Measurements from ENCODE around the gene KLHL5. TPM values are rescaled to one million over a fixed set of nuclear protein-coding genes. Genes with fewer than 3 reads are reported as not detected.
A peak's percentile ranks its signal among the peaks of the same experiment; 100 is the strongest.

KLHL5 gene
- total and polyA plus RNA-seq, 4 experiments from 2014 or later = 18.6 to 38.4 (median 30.4) TPM

GRCh38 chr4:39083164-39083563 is 21.1 kb downstream of the KLHL5 start:
- POLR2A ChIA-PET (ENCODE audit: partially characterized antibody) = no interaction called here
- Histone ChIP-seq H3K4me3 (ENCODE audit: low read length in 2 of 2) (no peak overlapping the region), H3K27me3 (ENCODE audit: insufficient read depth, low read length) (no peaks in the 10 kb centered on the region), H3K4me1 (ENCODE audit: insufficient read depth, low read length) (no peaks in the 10 kb centered on the region), H3K27ac (ENCODE audit: low read depth, low read length) (no peak overlapping the region), H3K9me3 (ENCODE audit: control insufficient read depth in 1 of 2, low read length in 2 of 2) (no peaks in the 10 kb centered on the region), H3K36me3 (ENCODE audit: insufficient read depth, low read length) (peaks cover 6% of the 10 kb centered on the region)
- Mint-ChIP-seq H3K9me3 (no peaks in the 10 kb centered on the region), H3K27me3 (no peaks in the 10 kb centered on the region), H3K4me3 (no peak overlapping the region), H3K4me1 (peaks cover 0 to 4% (median 0%) of the 10 kb centered on the region in 4 donors), H3K36me3 (peaks cover 46 to 62% of the 10 kb centered on the region in 2 donors), H3K27ac (no peak overlapping the region)
- CTCF ChIA-PET (ENCODE audit: partially characterized antibody) = no interaction called here
- DNase-seq = no peak
- intact Hi-C loops (cut with micrococcal nuclease) = no loop called here

- ChIA-PET CTCF (ENCODE audit: partially characterized antibody) (interaction anchor here (1.2 to 1.8 kb wide), 2 partner anchors 33 to 49 kb away, joined by 3 to 4 read pairs; no protein-coding TSS in a partner anchor), POLR2A (ENCODE audit: partially characterized antibody) (no interaction called here)
- Histone ChIP-seq H3K4me1 (ENCODE audit: insufficient read depth, low read length) (no peaks in the 10 kb centered on the region), H3K9me3 (ENCODE audit: control insufficient read depth in 1 of 2, low read length in 2 of 2) (no peaks in the 10 kb centered on the region), H3K4me3 (ENCODE audit: low read length in 2 of 2) (no peak overlapping the region), H3K36me3 (ENCODE audit: insufficient read depth, low read length) (peaks cover 9% of the 10 kb centered on the region), H3K27ac (ENCODE audit: low read depth, low read length) (no peak overlapping the region), H3K27me3 (ENCODE audit: insufficient read depth, low read length) (no peaks in the 10 kb centered on the region)
- DNase-seq = no peak
- H3K36me3 Mint-ChIP-seq = peaks cover 47 to 61% of the 10 kb centered on the region in 2 donors
- H3K27me3 Mint-ChIP-seq = no peaks in the 10 kb centered on the region
- intact Hi-C loops (cut with micrococcal nuclease) = no loop called here
- no peak overlapping the region for H3K4me3 Mint-ChIP-seq
- H3K27ac Mint-ChIP-seq = peak overlapping the region in 1 of 7 donors; percentile 68
- H3K9me3 Mint-ChIP-seq = no peaks in the 10 kb centered on the region
- H3K4me1 Mint-ChIP-seq = peaks cover 0 to 1% (median 0%) of the 10 kb centered on the region in 4 donors
Observed at GRCh38 chr4:39085891-39086290, 23.9 kb downstream of the KLHL5 start.

DNA sequence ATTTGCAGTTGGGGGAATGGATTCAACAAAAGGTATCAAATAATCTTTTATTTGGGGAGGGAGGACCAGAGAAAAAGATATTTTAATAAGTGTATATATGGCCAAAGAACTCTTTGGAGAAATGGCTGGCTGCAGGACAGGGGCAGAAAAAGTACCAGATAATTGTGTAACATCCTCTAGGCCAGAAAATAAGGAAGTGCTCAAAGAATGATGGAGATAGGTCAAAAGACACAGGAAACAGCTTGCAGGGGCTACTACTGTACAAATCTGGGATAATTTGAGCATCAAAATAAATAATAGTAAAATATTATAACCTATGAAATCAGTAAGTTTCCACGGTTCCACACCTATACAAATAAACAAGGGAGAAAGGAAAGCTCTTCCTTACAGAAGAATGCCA is 34.8 kb downstream of the KLHL5 start:
- Mint-ChIP-seq H3K4me1 (peaks cover 0 to 4% (median 0%) of the 10 kb centered on the region in 4 donors), H3K36me3 (peaks cover 29 to 34% of the 10 kb centered on the region in 2 donors), H3K27ac (no peak overlapping the region), H3K9me3 (peaks cover 0 to 1% (median 0%) of the 10 kb centered on the region in 8 donors), H3K4me3 (no peak overlapping the region), H3K27me3 (no peaks in the 10 kb centered on the region)
- Histone ChIP-seq H3K27me3 (ENCODE audit: insufficient read depth, low read length) (no peaks in the 10 kb centered on the region), H3K4me1 (ENCODE audit: insufficient read depth, low read length) (no peaks in the 10 kb centered on the region), H3K36me3 (ENCODE audit: insufficient read depth, low read length) (no peaks in the 10 kb centered on the region), H3K9me3 (ENCODE audit: control insufficient read depth in 1 of 2, low read length in 2 of 2) (no peaks in the 10 kb centered on the region), H3K4me3 (ENCODE audit: low read length in 2 of 2) (no peak overlapping the region), H3K27ac (ENCODE audit: low read depth, low read length) (no peak overlapping the region)
- intact Hi-C loops (cut with micrococcal nuclease) = no loop called here
- no peak for DNase-seq
- ChIA-PET CTCF (ENCODE audit: partially characterized antibody) (interaction anchor here (1.2 kb wide), 1 partner anchor 12 kb away, joined by 3 read pairs; no protein-coding TSS in a partner anchor), POLR2A (ENCODE audit: partially characterized antibody) (no interaction called here)

GRCh38 chr4:39097290-39097689 is 35.3 kb downstream of the KLHL5 start:
- intact Hi-C loops (cut with micrococcal nuclease) = no loop called here
- H3K4me3 ChIP-seq (ENCODE audit: low read length in 2 of 2) = no peak overlapping the region
- ChIA-PET POLR2A (ENCODE audit: partially characterized antibody) (no interaction called here), CTCF (ENCODE audit: partially characterized antibody) (interaction anchor here (1.2 kb wide), 1 partner anchor 11 kb away, joined by 3 read pairs; no protein-coding TSS in a partner anchor)
- peaks cover 0 to 5% (median under 1%) of the 10 kb centered on the region in 4 donors for H3K4me1 Mint-ChIP-seq
- H3K27ac Mint-ChIP-seq = peak overlapping the region in 1 of 7 donors; percentile 48
- no peaks in the 10 kb centered on the region for H3K27me3 ChIP-seq (ENCODE audit: insufficient read depth, low read length)
- peaks cover 0 to 1% (median 0%) of the 10 kb centered on the region in 8 donors for H3K9me3 Mint-ChIP-seq
- peaks cover 33 to 34% of the 10 kb centered on the region in 2 donors for H3K36me3 Mint-ChIP-seq
- H3K4me3 Mint-ChIP-seq = no peak overlapping the region
- H3K36me3 ChIP-seq (ENCODE audit: insufficient read depth, low read length) = no peaks in the 10 kb centered on the region
- no peaks in the 10 kb centered on the region for H3K4me1 ChIP-seq (ENCODE audit: insufficient read depth, low read length)
- no peaks in the 10 kb centered on the region for H3K9me3 ChIP-seq (ENCODE audit: control insufficient read depth in 1 of 2, low read length in 2 of 2)
- no peak overlapping the region for H3K27ac ChIP-seq (ENCODE audit: low read depth, low read length)
- no peaks in the 10 kb centered on the region for H3K27me3 Mint-ChIP-seq
- DNase-seq = no peak

DNA sequence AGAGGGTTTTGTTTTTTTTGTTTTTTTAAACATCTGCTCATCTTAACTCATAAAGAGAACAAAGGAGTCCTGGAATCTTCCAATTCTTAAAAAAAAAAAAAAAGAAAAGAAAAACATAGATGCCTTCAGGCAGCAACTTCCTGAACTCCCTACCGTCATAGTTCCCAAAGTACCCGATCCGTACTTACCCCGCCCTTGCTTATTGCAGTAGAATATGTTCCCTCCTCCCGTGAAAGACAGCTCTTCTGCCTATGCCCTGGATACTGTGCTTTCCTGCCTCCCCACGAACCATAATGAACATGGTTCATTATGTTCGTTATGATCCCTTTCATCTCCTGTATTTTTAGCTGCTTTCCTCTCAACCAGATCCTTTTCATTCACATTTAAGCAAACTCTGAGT is 40.3 kb downstream of the KLHL5 start:
- no peak overlapping the region for H3K4me3 ChIP-seq (ENCODE audit: low read length in 2 of 2)
- Mint-ChIP-seq H3K27me3 (no peaks in the 10 kb centered on the region), H3K36me3 (peaks cover 35 to 45% of the 10 kb centered on the region in 2 donors), H3K4me3 (no peak overlapping the region), H3K27ac (peak overlapping the region in 3 of 7 donors; percentile 13 to 74 (median 17)), H3K4me1 (peaks cover 0 to 9% (median 2%) of the 10 kb centered on the region in 4 donors), H3K9me3 (peaks cover 0 to 4% (median 0%) of the 10 kb centered on the region in 8 donors)
- no peak for DNase-seq
- ChIA-PET CTCF (ENCODE audit: partially characterized antibody) (no interaction called here), POLR2A (ENCODE audit: partially characterized antibody) (no interaction called here)
- H3K27me3 ChIP-seq (ENCODE audit: insufficient read depth, low read length) = no peaks in the 10 kb centered on the region
- intact Hi-C loops (cut with micrococcal nuclease) = no loop called here
- peaks cover 4% of the 10 kb centered on the region for H3K36me3 ChIP-seq (ENCODE audit: insufficient read depth, low read length)
- no peaks in the 10 kb centered on the region for H3K9me3 ChIP-seq (ENCODE audit: control insufficient read depth in 1 of 2, low read length in 2 of 2)
- H3K27ac ChIP-seq (ENCODE audit: low read depth, low read length) = no peak overlapping the region
- H3K4me1 ChIP-seq (ENCODE audit: insufficient read depth, low read length) = no peaks in the 10 kb centered on the region

GRCh38 chr4:39103291-39103690 is 41.3 kb downstream of the KLHL5 start:
- no peak for DNase-seq
- Mint-ChIP-seq H3K27ac (peak overlapping the region in 2 of 7 donors; percentile 25 to 77), H3K9me3 (peaks cover 0 to 4% (median 0%) of the 10 kb centered on the region in 8 donors), H3K36me3 (peaks cover 39 to 46% of the 10 kb centered on the region in 2 donors), H3K27me3 (no peaks in the 10 kb centered on the region), H3K4me1 (peaks cover 0 to 9% (median 2%) of the 10 kb centered on the region in 4 donors), H3K4me3 (no peak overlapping the region)
- Histone ChIP-seq H3K27ac (ENCODE audit: low read depth, low read length) (no peak overlapping the region), H3K27me3 (ENCODE audit: insufficient read depth, low read length) (no peaks in the 10 kb centered on the region), H3K4me3 (ENCODE audit: low read length in 2 of 2) (no peak overlapping the region), H3K36me3 (ENCODE audit: insufficient read depth, low read length) (peaks cover 4% of the 10 kb centered on the region), H3K4me1 (ENCODE audit: insufficient read depth, low read length) (no peaks in the 10 kb centered on the region), H3K9me3 (ENCODE audit: control insufficient read depth in 1 of 2, low read length in 2 of 2) (no peaks in the 10 kb centered on the region)
- CTCF ChIA-PET (ENCODE audit: partially characterized antibody) = interaction anchor here (1.0 to 1.7 kb wide), 4 partner anchors 16 to 344 kb away, joined by 3 to 7 read pairs (median 4); no protein-coding TSS in a partner anchor
- POLR2A ChIA-PET (ENCODE audit: partially characterized antibody) = no interaction called here
- intact Hi-C loops (cut with micrococcal nuclease) = no loop called here

GRCh38 chr4:39104255-39104654 is 42.2 kb downstream of the KLHL5 start:
- intact Hi-C loops (cut with micrococcal nuclease) = no loop called here
- no peaks in the 10 kb centered on the region for H3K27me3 ChIP-seq (ENCODE audit: insufficient read depth, low read length)
- H3K4me1 Mint-ChIP-seq = peaks cover 0 to 7% (median 2%) of the 10 kb centered on the region in 4 donors
- no peak overlapping the region for H3K4me3 ChIP-seq (ENCODE audit: low read length in 2 of 2)
- ChIA-PET CTCF (ENCODE audit: partially characterized antibody) (interaction anchor here (0.7 to 1.7 kb wide), 4 partner anchors 15 to 345 kb away, joined by 3 to 7 read pairs (median 4); no protein-coding TSS in a partner anchor), POLR2A (ENCODE audit: partially characterized antibody) (no interaction called here)
- no peak for DNase-seq
- no peak overlapping the region for H3K4me3 Mint-ChIP-seq
- no peak overlapping the region for H3K27ac Mint-ChIP-seq
- no peaks in the 10 kb centered on the region for H3K27me3 Mint-ChIP-seq
- peaks cover 41 to 50% of the 10 kb centered on the region in 2 donors for H3K36me3 Mint-ChIP-seq
- peaks cover 0 to 4% (median 0%) of the 10 kb centered on the region in 8 donors for H3K9me3 Mint-ChIP-seq
- no peak overlapping the region for H3K27ac ChIP-seq (ENCODE audit: low read depth, low read length)
- H3K4me1 ChIP-seq (ENCODE audit: insufficient read depth, low read length) = no peaks in the 10 kb centered on the region
- H3K9me3 ChIP-seq (ENCODE audit: control insufficient read depth in 1 of 2, low read length in 2 of 2) = no peaks in the 10 kb centered on the region
- H3K36me3 ChIP-seq (ENCODE audit: insufficient read depth, low read length) = peaks cover 4% of the 10 kb centered on the region
